ENCODE results near the gene SUGP1. TPM values are rescaled to one million over a fixed set of nuclear protein-coding genes. Genes with fewer than 3 reads are reported as not detected.

Gene SUGP1
- polyA plus RNA-seq, 1 of the 3 experiments (the other 2 are of a cell fraction) = 43.2 TPM

GRCh38 chr19:19269952-19270694 lies 50.2 kb downstream of the SUGP1 start:
- no peak for TF ChIP-seq GABPA (IDR thresholded peaks at IDR 0.05; ENCODE audit: low read depth)
- TF ChIP-seq RXRA (IDR thresholded peaks at IDR 0.05; ENCODE audit: borderline replicate concordance, low read depth) = no peak
- no peak for TF ChIP-seq FOXJ3 (CRISPR knock-in tag; IDR thresholded peaks at IDR 0.05)
- no peak for TF ChIP-seq RFX5 (IDR thresholded peaks at IDR 0.05; ENCODE audit: low read length)
- no peak for TF ChIP-seq REST (IDR thresholded peaks at IDR 0.05; ENCODE audit: low read depth, low read length)
- TF ChIP-seq CHD2 (IDR thresholded peaks at IDR 0.05; ENCODE audit: low read length, partially characterized antibody) = no peak
- TF ChIP-seq SMC3 (IDR thresholded peaks at IDR 0.05; ENCODE audit: low read depth, low read length) = no peak
- TF ChIP-seq FOSL2 (IDR thresholded peaks at IDR 0.05; ENCODE audit: borderline replicate concordance, low read depth) = no peak
- no peak for TF ChIP-seq PBX3 (IDR thresholded peaks at IDR 0.05)
- no peak for TF ChIP-seq NFIC (IDR thresholded peaks at IDR 0.05; ENCODE audit: borderline replicate concordance)
- no peak for TF ChIP-seq RAD21 (IDR thresholded peaks at IDR 0.05; ENCODE audit: low read length)
- TF ChIP-seq MAX (IDR thresholded peaks at IDR 0.05; ENCODE audit: low read depth) = no peak
- TF ChIP-seq POLR2AphosphoS5 (IDR thresholded peaks at IDR 0.05; ENCODE audit: low read depth, low read length) = no peak
- TF ChIP-seq ELF1 (IDR thresholded peaks at IDR 0.05) = no peak
- no peak for TF ChIP-seq IRF3 (IDR thresholded peaks at IDR 0.05; ENCODE audit: low read depth, low read length)
- no peak for TF ChIP-seq MEF2A (IDR thresholded peaks at IDR 0.05; ENCODE audit: borderline replicate concordance, low read depth)
- no peak for TF ChIP-seq TEAD4 (IDR thresholded peaks at IDR 0.05; ENCODE audit: borderline replicate concordance, insufficient read depth)
- ChIA-PET CTCF (interaction anchor here (1.1 kb wide), 1 partner anchor 11 kb away, joined by 3 read pairs; no protein-coding TSS in a partner anchor), POLR2A (no interaction called here)
- WGBS (ENCODE audit: low lambda C conversion rate) = 80% methylated on average over 14 of the region's 18 CpGs
- H3K79me2 ChIP-seq (ENCODE audit: insufficient read depth) = no peaks in the 10 kb centered on the region
- H3K4me1 ChIP-seq (ENCODE audit: control insufficient read depth in 1 of 2, insufficient read depth in 2 of 2, low read depth in 1 of 2, low read length in 1 of 2) = peaks cover 0 to 8% of the 10 kb centered on the region in 2 experiments; a peak in 1 of 4 replicates
- H3K4me3 ChIP-seq (ENCODE audit: low read depth in 2 of 2, low read length in 1 of 2) = no peak overlapping the region
- peak; percentile 47 for DNase-seq
- H2AFZ ChIP-seq (ENCODE audit: low read depth) = no peak overlapping the region
- no peaks in the 10 kb centered on the region for H3K27me3 ChIP-seq (ENCODE audit: insufficient read depth)
- no peaks in the 10 kb centered on the region for H4K20me1 ChIP-seq (ENCODE audit: insufficient read depth)
- H3F3A ChIP-seq (replicated peaks; ENCODE audit: insufficient read depth) = peaks cover 3% of the 10 kb centered on the region
- no peak overlapping the region for H3K4me2 ChIP-seq
- no peak overlapping the region for H3K27ac ChIP-seq (ENCODE audit: low read depth in 2 of 2, low read length in 1 of 2)
- H3K36me3 ChIP-seq (replicated peaks in 1 of 2; ENCODE audit: control insufficient read depth in 1 of 2, insufficient read depth in 2 of 2, low read length in 1 of 2) = no peaks in the 10 kb centered on the region
- no peaks in the 10 kb centered on the region for H3K9me2 ChIP-seq
- H3K9ac ChIP-seq = no peak overlapping the region
- H3K9me3 ChIP-seq = no peaks in the 10 kb centered on the region
